ENCODE data around the gene TRIM66. TPM values are rescaled to one million over a fixed set of nuclear protein-coding genes. Genes with fewer than 3 reads are reported as not detected.

Gene TRIM66
- total and polyA plus RNA-seq, 2 experiments from 2014 or later = 1.0 to 3.3 TPM

- no peak for TF ChIP-seq ZNF462 (CRISPR knock-in tag; IDR thresholded peaks at IDR 0.05)
- TF ChIP-seq CREB1 (CRISPR knock-in tag; IDR thresholded peaks at IDR 0.05; ENCODE audit: low read depth) = no peak
- no peak for TF ChIP-seq REST (IDR thresholded peaks at IDR 0.05; ENCODE audit: unreplicated experiment)
- TF ChIP-seq STAT1 (IDR thresholded peaks at IDR 0.05; ENCODE audit: unreplicated experiment) = no peak
- TF ChIP-seq ZNF114 (CRISPR knock-in tag; IDR thresholded peaks at IDR 0.05) = no peak
- no peak for TF ChIP-seq EZH2phosphoT487 (IDR thresholded peaks at IDR 0.05; ENCODE audit: unreplicated experiment)
- TF ChIP-seq CTCF (conservative IDR thresholded peaks at IDR 0.05; ENCODE audit: low read depth in 2 of 2) = no peak
- TF ChIP-seq EZH2 (IDR thresholded peaks at IDR 0.05; ENCODE audit: low read depth, unreplicated experiment) = no peak
- no peak for TF ChIP-seq ETS1 (IDR thresholded peaks at IDR 0.05)
Observed at GRCh38 chr11:8723711-8724110, 41.2 kb upstream of the TRIM66 start (continued).
